ENCODE results near the gene DCX.

DNA sequence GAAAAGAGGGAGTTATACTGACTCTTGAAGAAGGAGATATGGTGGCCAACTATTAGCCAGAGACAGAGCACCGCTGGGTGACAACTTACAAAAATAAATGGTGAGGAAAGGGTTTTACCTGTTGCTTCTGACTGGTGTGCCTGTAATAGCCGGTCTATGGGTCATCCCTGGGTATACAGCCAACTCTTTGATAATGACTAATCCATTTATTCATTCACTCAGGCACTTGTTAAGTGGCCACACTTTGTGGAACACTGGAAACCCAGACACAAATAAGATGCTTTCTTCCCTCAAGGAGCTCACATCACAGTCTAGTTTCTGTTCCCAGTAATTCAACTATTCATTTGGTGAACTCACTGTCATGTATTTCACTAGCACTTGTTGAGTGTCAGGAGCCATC is 128.5 kb downstream of the DCX start:
- TF ChIP-seq, protein P1, sequence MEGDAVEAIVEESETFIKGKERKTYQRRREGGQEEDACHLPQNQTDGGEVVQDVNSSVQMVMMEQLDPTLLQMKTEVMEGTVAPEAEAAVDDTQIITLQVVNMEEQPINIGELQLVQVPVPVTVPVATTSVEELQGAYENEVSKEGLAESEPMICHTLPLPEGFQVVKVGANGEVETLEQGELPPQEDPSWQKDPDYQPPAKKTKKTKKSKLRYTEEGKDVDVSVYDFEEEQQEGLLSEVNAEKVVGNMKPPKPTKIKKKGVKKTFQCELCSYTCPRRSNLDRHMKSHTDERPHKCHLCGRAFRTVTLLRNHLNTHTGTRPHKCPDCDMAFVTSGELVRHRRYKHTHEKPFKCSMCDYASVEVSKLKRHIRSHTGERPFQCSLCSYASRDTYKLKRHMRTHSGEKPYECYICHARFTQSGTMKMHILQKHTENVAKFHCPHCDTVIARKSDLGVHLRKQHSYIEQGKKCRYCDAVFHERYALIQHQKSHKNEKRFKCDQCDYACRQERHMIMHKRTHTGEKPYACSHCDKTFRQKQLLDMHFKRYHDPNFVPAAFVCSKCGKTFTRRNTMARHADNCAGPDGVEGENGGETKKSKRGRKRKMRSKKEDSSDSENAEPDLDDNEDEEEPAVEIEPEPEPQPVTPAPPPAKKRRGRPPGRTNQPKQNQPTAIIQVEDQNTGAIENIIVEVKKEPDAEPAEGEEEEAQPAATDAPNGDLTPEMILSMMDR (IDR thresholded peaks at IDR 0.05 in 4 of 5, conservative IDR thresholded peaks at IDR 0.05 in 1 of 5) = no peak
- TF ChIP-seq POLR2A (IDR thresholded peaks at IDR 0.05) = no peak
